ENCODE measurements around the gene GET4. TPM values are rescaled to one million over a fixed set of nuclear protein-coding genes. Genes with fewer than 3 reads are reported as not detected.
"Not testable (repeated sequence)": the region's sequence is repeated elsewhere in the genome, so short reads cannot be mapped to it uniquely, and the experiment has no call there.

Gene GET4
- total RNA-seq, 3 donors from 2014 or later (not counting 1 experiment from before 2014, with no cell fraction given) = 69.3 to 81.6 (median 73.2) TPM

- H3K27ac Mint-ChIP-seq = no peak overlapping the region
- H3K4me3 Mint-ChIP-seq = no peak overlapping the region
Measured at GRCh38 chr7:869348-869747, 7.0 kb upstream of the GET4 start.

GRCh38 chr7:871900-872537, 4.3 kb upstream of the GET4 start:
- no peaks in the 10 kb centered on the region for H3K36me3 Mint-ChIP-seq
- no peak overlapping the region for H3K4me3 Mint-ChIP-seq
- intact Hi-C loops (cut with micrococcal nuclease) = no loop called here
- Histone ChIP-seq H3K27me3 (ENCODE audit: control insufficient read depth, insufficient read depth, low read length) (no peaks in the 10 kb centered on the region), H3K27ac (ENCODE audit: low read length) (no peak overlapping the region), H3K9me3 (ENCODE audit: control insufficient read depth, insufficient read depth, low read length) (no peaks in the 10 kb centered on the region), H3K4me3 (ENCODE audit: low read length) (no peak overlapping the region), H3K4me1 (ENCODE audit: control insufficient read depth, insufficient read depth, low read length) (peaks cover 11% of the 10 kb centered on the region), H3K36me3 (ENCODE audit: control insufficient read depth, insufficient read depth, low read length) (peaks cover 16% of the 10 kb centered on the region)
- H3K9me3 Mint-ChIP-seq = no peaks in the 10 kb centered on the region
- 94% methylated on average over 13 of the region's 14 CpGs for WGBS (ENCODE audit: insufficient coverage)
- DNase-seq (no peak), ATAC-seq (no peak)
- H3K27ac Mint-ChIP-seq = no peak overlapping the region
- peaks cover 11% of the 10 kb centered on the region in 2 donors for H3K4me1 Mint-ChIP-seq
- no peak for TF ChIP-seq CTCF (IDR thresholded peaks at IDR 0.05)
- H3K27me3 Mint-ChIP-seq (ENCODE audit: low read depth in 2 of 2) = no peaks in the 10 kb centered on the region

More at GRCh38 chr7:869348-869747, 7.0 kb upstream of the GET4 start:
- intact Hi-C loops (cut with micrococcal nuclease) = no loop called here
- H3K4me1 ChIP-seq (ENCODE audit: control insufficient read depth, insufficient read depth, low read length) = peaks cover 3% of the 10 kb centered on the region
- no peaks in the 10 kb centered on the region for H3K27me3 ChIP-seq (ENCODE audit: control insufficient read depth, insufficient read depth, low read length)
- H3K36me3 Mint-ChIP-seq = no peaks in the 10 kb centered on the region
- H3K27ac ChIP-seq (ENCODE audit: low read length) = no peak overlapping the region
- DNase-seq (no peak), ATAC-seq (no peak)
- no peaks in the 10 kb centered on the region for H3K27me3 Mint-ChIP-seq (ENCODE audit: low read depth in 2 of 2)
- WGBS (ENCODE audit: insufficient coverage) = 93% methylated on average over 10 of the region's 14 CpGs
- H3K9me3 Mint-ChIP-seq = no peaks in the 10 kb centered on the region
- no peak for TF ChIP-seq CTCF (IDR thresholded peaks at IDR 0.05)
- peaks cover 8 to 10% of the 10 kb centered on the region in 2 donors for H3K4me1 Mint-ChIP-seq
- no peak overlapping the region for H3K4me3 ChIP-seq (ENCODE audit: low read length)
- H3K36me3 ChIP-seq (ENCODE audit: control insufficient read depth, insufficient read depth, low read length) = peaks cover 24% of the 10 kb centered on the region
- H3K9me3 ChIP-seq (ENCODE audit: control insufficient read depth, insufficient read depth, low read length) = no peaks in the 10 kb centered on the region

GRCh38 chr7:872685-873084, 3.7 kb upstream of the GET4 start:
- not testable (repeated sequence) for ATAC-seq; H3K27me3 ChIP-seq (ENCODE audit: control insufficient read depth, insufficient read depth, low read length); H3K27me3 Mint-ChIP-seq (ENCODE audit: low read depth in 2 of 2); H3K4me3 ChIP-seq (ENCODE audit: low read length); H3K4me3 Mint-ChIP-seq; H3K27ac Mint-ChIP-seq; DNase-seq; H3K36me3 Mint-ChIP-seq; H3K9me3 Mint-ChIP-seq; H3K9me3 ChIP-seq (ENCODE audit: control insufficient read depth, insufficient read depth, low read length); H3K27ac ChIP-seq (ENCODE audit: low read length)
- peaks cover 14 to 17% of the 10 kb centered on the region in 2 donors for H3K4me1 Mint-ChIP-seq
- H3K36me3 ChIP-seq (ENCODE audit: control insufficient read depth, insufficient read depth, low read length) = peaks cover 11% of the 10 kb centered on the region
- peaks cover 16% of the 10 kb centered on the region for H3K4me1 ChIP-seq (ENCODE audit: control insufficient read depth, insufficient read depth, low read length)
- 96% methylated on average over 19 of the region's 19 CpGs for WGBS (ENCODE audit: insufficient coverage)
- intact Hi-C loops (cut with micrococcal nuclease) = loop anchor here (1.0 kb wide), 2 partner anchors 86 to 550 kb away; no protein-coding TSS in a partner anchor

- Mint-ChIP-seq H3K9me3 (no peaks in the 10 kb centered on the region), H3K27ac (no peak overlapping the region), H3K27me3 (ENCODE audit: low read depth in 2 of 2) (no peaks in the 10 kb centered on the region), H3K4me3 (no peak overlapping the region), H3K4me1 (peaks cover 19 to 23% of the 10 kb centered on the region in 2 donors), H3K36me3 (no peaks in the 10 kb centered on the region)
- Histone ChIP-seq H3K4me3 (ENCODE audit: low read length) (no peak overlapping the region), H3K9me3 (ENCODE audit: control insufficient read depth, insufficient read depth, low read length) (no peaks in the 10 kb centered on the region), H3K27ac (ENCODE audit: low read length) (no peak overlapping the region), H3K36me3 (ENCODE audit: control insufficient read depth, insufficient read depth, low read length) (peaks cover 8% of the 10 kb centered on the region), H3K27me3 (ENCODE audit: control insufficient read depth, insufficient read depth, low read length) (no peaks in the 10 kb centered on the region), H3K4me1 (ENCODE audit: control insufficient read depth, insufficient read depth, low read length) (peaks cover 24% of the 10 kb centered on the region)
- DNase-seq (peak; percentile 56 to 85), ATAC-seq (peak; percentile 31 to 48 (median 37))
- intact Hi-C loops (cut with micrococcal nuclease) = loop anchor here (1.0 kb wide), 2 partner anchors 87 to 551 kb away; no protein-coding TSS in a partner anchor
- 32% methylated on average over 18 of the region's 18 CpGs for WGBS (ENCODE audit: insufficient coverage)
- peak; percentile 89 for TF ChIP-seq CTCF (IDR thresholded peaks at IDR 0.05)
Measured at GRCh38 chr7:873367-874002, 2.9 kb upstream of the GET4 start.

Measured in natural killer cell (primary cell).